WTC11 (cell line): ENCODE data around the gene LRRFIP1.

Experiments
- ATF2 ChIP-seq: sonication (generic); formaldehyde crosslinking; IDR thresholded peaks from 2 replicates; pipeline ENCODE4 v1.8.1; 2022; ENCODE audit warnings: low read depth, missing genetic modification reagents, borderline replicate concordance
- CTCF ChIP-seq: fragments of 200-600 bp; IDR thresholded peaks from 2 replicates; pipeline ENCODE4 v1.8.0; 2022; ENCODE audit warnings: antibody characterized with exemption
- ELF4 ChIP-seq: sonication (generic); formaldehyde crosslinking; IDR thresholded peaks from 2 replicates; pipeline ENCODE4 v1.8.1; 2022; ENCODE audit warnings: low read depth, mild to moderate bottlenecking, moderate library complexity, missing genetic modification reagents
- ETV6 ChIP-seq: sonication (generic); formaldehyde crosslinking; IDR thresholded peaks from 2 replicates; pipeline ENCODE4 v1.8.1; 2022; ENCODE audit warnings: mild to moderate bottlenecking, missing genetic modification reagents
- NFYB ChIP-seq: sonication (generic); formaldehyde crosslinking; conservative IDR thresholded peaks from 2 replicates; pipeline ENCODE4 v1.8.0; 2022; ENCODE audit warnings: low read depth, missing genetic modification reagents
- NR1H2 ChIP-seq: sonication (generic); formaldehyde crosslinking; IDR thresholded peaks from 2 replicates; pipeline ENCODE4 v1.9.0; 2021; ENCODE audit warnings: mild to moderate bottlenecking, moderate library complexity, missing genetic modification reagents
- PREB ChIP-seq: sonication (generic); formaldehyde crosslinking; IDR thresholded peaks from 2 replicates; pipeline ENCODE4 v1.8.1; 2022; ENCODE audit warnings: mild to moderate bottlenecking, missing genetic modification reagents, moderate library complexity, borderline replicate concordance
- ZBTB21 ChIP-seq: sonication (generic); formaldehyde crosslinking; IDR thresholded peaks from 2 replicates; pipeline ENCODE4 v1.8.1; 2023; ENCODE audit warnings: mild to moderate bottlenecking, missing genetic modification reagents, borderline replicate concordance
- ZNF416 ChIP-seq: fragments of 250-450 bp; sonication (Bioruptor Pico); IDR thresholded peaks from 2 replicates; pipeline ENCODE4 v1.9.0; 2021; ENCODE audit warnings: mild to moderate bottlenecking, inconsistent platforms
- ZNF512 ChIP-seq: sonication (generic); formaldehyde crosslinking; IDR thresholded peaks from 2 replicates; pipeline ENCODE4 v1.8.1; 2022; ENCODE audit warnings: missing genetic modification reagents, borderline replicate concordance
- ZNF532 ChIP-seq: fragments of 250-450 bp; sonication (Bioruptor Pico); IDR thresholded peaks from 2 replicates; pipeline ENCODE4 v1.9.0; 2021; ENCODE audit warnings: mild to moderate bottlenecking, borderline replicate concordance
- ZNF671 ChIP-seq: fragments of 250-450 bp; sonication (Bioruptor Pico); IDR thresholded peaks from 2 replicates; pipeline ENCODE4 v1.8.0; 2021; ENCODE audit warnings: mild to moderate bottlenecking
- TF ChIP-seq, protein P1 (sequence below): sonication (generic); formaldehyde crosslinking; IDR thresholded peaks from 2 replicates; pipeline ENCODE4 v1.8.1; 2023; ENCODE audit warnings: mild to moderate bottlenecking, missing genetic modification reagents, moderate library complexity

DNA sequence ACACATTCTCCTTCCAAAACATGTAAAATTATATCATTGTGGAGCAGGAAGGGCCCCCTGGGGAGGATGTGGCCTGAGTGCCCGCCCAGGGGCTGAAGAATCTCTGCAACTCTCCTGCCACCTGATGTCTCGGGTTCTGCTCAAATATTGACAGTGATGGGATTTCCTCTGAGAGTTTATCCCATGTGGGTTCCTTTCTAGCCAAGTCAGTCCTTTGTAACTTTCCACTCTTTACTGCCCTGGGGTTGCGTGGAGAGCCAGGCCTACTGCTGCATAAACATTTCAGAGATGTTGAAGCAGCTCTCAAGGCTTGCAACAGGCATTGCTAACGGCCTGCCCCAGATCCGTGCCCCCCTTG lies 32.9 kb upstream of the LRRFIP1 start:
- TF ChIP-seq CTCF (no peak), ATF2 (no peak), PREB (CRISPR knock-in tag) (no peak), ZNF512 (no peak), NFYB (no peak), NR1H2 (CRISPR knock-in tag) (no peak), ETV6 (CRISPR knock-in tag) (no peak), ZNF671 (CRISPR knock-in tag) (no peak), ELF4 (CRISPR knock-in tag) (no peak), ZBTB21 (CRISPR knock-in tag) (no peak), ZNF532 (no peak), ZNF416 (CRISPR knock-in tag) (no peak)
- TF ChIP-seq, protein P1, sequence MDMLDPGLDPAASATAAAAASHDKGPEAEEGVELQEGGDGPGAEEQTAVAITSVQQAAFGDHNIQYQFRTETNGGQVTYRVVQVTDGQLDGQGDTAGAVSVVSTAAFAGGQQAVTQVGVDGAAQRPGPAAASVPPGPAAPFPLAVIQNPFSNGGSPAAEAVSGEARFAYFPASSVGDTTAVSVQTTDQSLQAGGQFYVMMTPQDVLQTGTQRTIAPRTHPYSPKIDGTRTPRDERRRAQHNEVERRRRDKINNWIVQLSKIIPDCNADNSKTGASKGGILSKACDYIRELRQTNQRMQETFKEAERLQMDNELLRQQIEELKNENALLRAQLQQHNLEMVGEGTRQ (CRISPR knock-in tag) = no peak
